Measurements from ENCODE around the gene M1AP.
"Not testable (repeated sequence)": the region's sequence is repeated elsewhere in the genome, so short reads cannot be mapped to it uniquely, and the experiment has no call there.

Gene M1AP

DNA sequence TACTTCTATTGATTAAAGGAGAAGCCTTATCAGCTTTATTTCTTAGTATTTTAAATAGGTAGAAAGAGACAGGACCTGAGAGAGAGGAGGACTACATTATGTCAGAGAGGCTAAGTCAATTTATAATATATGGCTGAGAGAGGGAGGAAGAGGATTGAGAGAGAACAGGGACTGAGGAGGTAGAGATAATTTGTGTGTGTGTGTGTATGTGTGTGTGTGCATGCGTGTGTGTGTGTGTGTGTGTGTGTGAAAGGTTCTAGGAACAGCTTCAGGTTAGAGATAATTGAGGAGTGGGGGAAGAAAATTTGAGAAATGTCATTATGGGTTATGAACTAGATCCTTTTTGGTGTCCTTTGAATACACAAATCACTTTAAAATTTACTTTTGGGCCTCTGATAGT is 78.4 kb downstream of the M1AP start:
- no peak overlapping the region for H3K4me3 ChIP-seq

DNA sequence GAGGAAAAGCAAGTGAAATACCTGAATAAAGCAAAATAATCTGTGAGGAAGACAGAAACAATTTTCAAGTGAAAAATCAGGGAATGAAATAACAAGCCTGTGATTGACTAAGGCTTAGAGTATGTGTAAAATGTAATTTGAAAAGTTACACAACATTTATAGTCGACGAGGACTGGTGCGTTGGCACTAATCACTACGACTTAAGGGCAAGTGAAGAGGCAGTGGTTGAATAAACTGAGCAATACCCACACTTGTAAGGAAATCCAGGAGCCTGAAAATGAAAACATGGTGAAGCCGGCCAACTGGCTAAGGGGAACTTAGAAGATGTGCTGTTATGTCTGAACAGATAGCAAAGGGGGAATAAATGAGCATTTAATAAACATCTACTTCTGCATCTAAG is 80.2 kb downstream of the M1AP start:
- Histone ChIP-seq H3K27ac (no peak overlapping the region), H3K4me3 (no peak overlapping the region)
- DNase-seq (ENCODE audit: low spot score) = no peak
- no peak for TF ChIP-seq CTCF (IDR thresholded peaks at IDR 0.05)

More for the DNA sequence above, 78.4 kb downstream of the M1AP start:
- TF ChIP-seq CTCF (IDR thresholded peaks at IDR 0.05) = no peak
- DNase-seq (ENCODE audit: low spot score) = no peak
- H3K27ac ChIP-seq = no peak overlapping the region

- DNase-seq (ENCODE audit: low spot score) = peak; percentile 22
- no peak overlapping the region for H3K4me3 ChIP-seq
- peak overlapping the region in 1 of 2 donors; percentile 7 for H3K27ac ChIP-seq
- TF ChIP-seq CTCF (IDR thresholded peaks at IDR 0.05) = no peak
These were observed 81.4 kb downstream of the M1AP start for GRCh38 chr2:74566754-74567085.

DNA sequence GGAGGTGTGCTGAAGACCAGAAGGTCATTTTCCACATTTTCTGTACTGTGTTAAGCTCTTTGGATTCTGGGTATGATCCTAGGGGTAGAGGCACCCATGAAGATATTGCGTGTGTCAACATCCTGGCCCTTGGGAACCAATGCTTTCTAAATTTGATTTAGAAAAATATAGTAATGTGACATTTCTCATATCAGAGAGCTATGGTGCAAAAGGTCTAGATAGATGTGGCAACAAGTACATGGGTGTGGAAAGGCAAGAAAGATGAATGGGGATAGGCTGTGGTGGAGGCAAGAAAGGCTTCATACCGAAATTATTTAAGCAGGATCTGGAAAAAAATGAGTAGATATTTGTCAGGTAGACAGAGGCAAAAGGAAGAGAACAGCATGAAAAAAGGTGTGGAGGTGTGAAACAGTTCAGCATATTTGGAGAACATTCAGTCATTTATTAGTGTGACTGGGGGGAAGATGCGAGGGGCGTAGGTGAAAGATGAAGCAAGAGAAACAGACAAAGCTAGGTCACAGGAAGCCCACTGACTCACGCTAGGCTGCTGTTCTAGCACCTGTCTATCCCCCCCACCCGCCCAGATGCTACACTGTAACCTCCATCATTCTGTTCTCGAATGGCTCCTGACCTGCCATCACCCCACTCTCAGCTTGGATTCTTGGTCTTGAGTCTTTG is 81.9 kb downstream of the M1AP start:
- H3K27ac ChIP-seq = peak overlapping the region in 1 of 2 donors; percentile 7
- no peak for TF ChIP-seq CTCF (IDR thresholded peaks at IDR 0.05)
- no peak for DNase-seq (ENCODE audit: low spot score)
- no peak overlapping the region for H3K4me3 ChIP-seq

GRCh38 chr2:74564222-74564621 is 83.9 kb downstream of the M1AP start:
- no peak for TF ChIP-seq CTCF (IDR thresholded peaks at IDR 0.05)
- H3K27ac ChIP-seq = no peak overlapping the region
- no peak overlapping the region for H3K4me3 ChIP-seq
- DNase-seq (ENCODE audit: low spot score) = peak; percentile 31

DNA sequence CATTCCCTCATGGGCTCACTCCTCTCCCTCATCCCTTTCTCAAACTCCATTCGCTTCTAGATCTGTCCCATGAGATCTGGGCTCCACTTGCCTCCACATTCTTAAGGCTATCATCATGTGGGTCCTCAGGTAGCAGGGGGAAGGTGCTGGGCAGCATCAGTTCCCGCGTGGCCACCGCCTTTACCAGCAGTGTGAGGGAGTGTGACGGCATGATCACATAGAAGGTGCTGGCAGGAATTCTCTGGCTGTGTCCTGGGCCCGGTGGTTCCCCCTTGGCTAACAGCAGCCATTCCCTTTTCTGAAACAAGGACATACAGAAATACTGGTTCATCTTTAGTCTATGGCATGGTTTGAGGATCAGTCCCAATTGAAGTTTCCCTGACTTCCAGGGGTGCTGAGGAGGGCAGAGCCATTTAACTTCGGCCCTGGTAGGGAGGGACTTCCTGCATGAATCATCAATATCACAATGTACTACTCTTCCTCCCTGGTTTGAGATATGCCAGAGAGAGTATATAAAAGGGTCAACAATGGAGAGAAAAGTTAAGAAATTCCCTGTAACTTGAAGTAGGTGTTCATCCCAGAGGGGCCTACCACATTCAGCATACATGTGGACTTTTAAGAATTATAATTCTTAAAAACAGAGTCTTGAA is 85.9 kb downstream of the M1AP start:
- H3K4me3 ChIP-seq = no peak overlapping the region
- TF ChIP-seq CTCF (IDR thresholded peaks at IDR 0.05) = no peak
- no peak overlapping the region for H3K27ac ChIP-seq
- DNase-seq (ENCODE audit: low spot score) = peak; percentile 58

DNA sequence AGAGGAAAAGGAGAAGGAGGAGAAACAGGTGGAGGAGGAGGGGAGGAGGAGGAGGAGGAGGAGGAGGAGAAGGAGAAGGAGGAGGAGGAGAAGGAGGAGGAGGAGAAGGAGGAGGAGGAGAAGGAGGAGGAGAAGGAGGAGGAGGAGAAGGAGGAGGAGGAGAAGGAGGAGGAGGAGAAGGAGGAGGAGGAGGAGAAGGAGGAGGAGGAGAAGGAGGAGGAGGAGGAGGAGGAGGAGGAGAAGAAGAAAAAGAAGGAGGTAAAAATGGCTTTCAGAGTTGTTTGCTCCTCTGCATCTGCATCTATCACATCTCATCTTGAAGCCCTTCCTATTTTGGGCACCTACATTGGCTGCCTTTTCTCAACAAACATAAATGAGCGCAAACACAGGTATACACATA is 87.1 kb downstream of the M1AP start:
- H3K27ac ChIP-seq; DNase-seq (ENCODE audit: low spot score); H3K4me3 ChIP-seq: not testable (repeated sequence)

Measured in coronary artery (tissue), 2 donors.